SK-N-SH (cell line): ENCODE results near the gene DGKI. TPM values are rescaled to one million over a fixed set of nuclear protein-coding genes. Genes with fewer than 3 reads are reported as not detected.

ENCODE experiments used
- CTCF ChIA-PET: fragments of 300-600, 350-600 bp; formaldehyde crosslinking; extraction: SDS; loops from one replicate; lab custom pipeline; 2021; lab: Yijun Ruan, JAX
- POLR2A ChIA-PET: fragments of 350-600 bp; sonication (Branson Sonifier 250); formaldehyde crosslinking; extraction: SDS; loops from one replicate; lab custom pipeline; 2020; ENCODE audit warnings: antibody characterized with exemption, inconsistent platforms; lab: Yijun Ruan, JAX
- DNase-seq: peaks from one replicate; pipeline ENCODE4 v3.0.0; 2012
- H2AFZ ChIP-seq: fragments of 200-600 bp; sonication (generic); 2 replicates; pipeline ENCODE4 v1.8.1; 2016; ENCODE audit warnings: antibody characterized with exemption, mild to moderate bottlenecking, low read depth
- H3F3A ChIP-seq: fragments of 200-600 bp; sonication (generic); replicated peaks from 2 replicates; pipeline ENCODE3; 2016; ENCODE audit warnings: antibody characterized with exemption, mild to moderate bottlenecking; ENCODE audit not compliant: insufficient read depth
- H3K27ac ChIP-seq, 2 experiments: fragments of 200-500 bp in 1 of 2; fragments of 200-600 bp in 1 of 2; sonication (Bioruptor generic) in 1 of 2; sonication (generic), shearing (Covaris generic) in 1 of 2; 2 replicates each; pipeline versions ENCODE4 v1.5.1 to v1.6.1; 2014 to 2016; ENCODE audit warnings: low read depth in 2 of 2, inconsistent platforms in 1 of 2, low read length in 1 of 2, mild to moderate bottlenecking in 1 of 2, mixed read lengths in 1 of 2
- H3K27me3 ChIP-seq: fragments of 200-600 bp; sonication (generic), shearing (Covaris generic); 2 replicates; pipeline ENCODE4 v1.6.1; 2016; ENCODE audit warnings: mixed run types; ENCODE audit not compliant: insufficient read depth
- H3K36me3 ChIP-seq, 2 experiments: fragments of 200-500 bp in 1 of 2; fragments of 200-600 bp in 1 of 2; sonication (Bioruptor generic) in 1 of 2; sonication (generic) in 1 of 2; replicated peaks in 1 of 2; 2 replicates each; pipeline versions ENCODE3 to v1.5.1; 2014 to 2016; ENCODE audit warnings: low read length in 1 of 2, mild to moderate bottlenecking in 1 of 2; ENCODE audit not compliant: insufficient read depth in 2 of 2, control insufficient read depth in 1 of 2
- H3K4me1 ChIP-seq, 2 experiments: fragments of 200-500 bp in 1 of 2; fragments of 200-600 bp in 1 of 2; sonication (Bioruptor generic) in 1 of 2; sonication (generic), shearing (Covaris generic) in 1 of 2; 2 replicates each; pipeline versions ENCODE4 v1.5.1 to v1.6.1; 2014 to 2016; ENCODE audit warnings: low read depth in 1 of 2, low read length in 1 of 2, mixed run types in 1 of 2; ENCODE audit not compliant: insufficient read depth in 2 of 2, control insufficient read depth in 1 of 2
- H3K4me2 ChIP-seq: fragments of 200-600 bp; sonication (generic), shearing (Covaris generic); 2 replicates; pipeline ENCODE4 v1.6.1; 2017; ENCODE audit warnings: mixed run types
- H3K4me3 ChIP-seq, 2 experiments: fragments of 200-500 bp in 1 of 2; fragments of 200-600 bp in 1 of 2; sonication (Bioruptor generic) in 1 of 2; sonication (generic), shearing (Covaris generic) in 1 of 2; 2 replicates each; pipeline versions ENCODE4 v1.5.1 to v1.8.1; 2014 to 2016; ENCODE audit warnings: low read depth in 2 of 2, inconsistent platforms in 1 of 2, low read length in 1 of 2, mild to moderate bottlenecking in 1 of 2, mixed read lengths in 1 of 2, moderate library complexity in 1 of 2
- H3K79me2 ChIP-seq: fragments of 200-600 bp; sonication (generic); 2 replicates; pipeline ENCODE4 v1.8.1; 2017; ENCODE audit warnings: mild to moderate bottlenecking; ENCODE audit not compliant: insufficient read depth
- H3K9ac ChIP-seq: fragments of 200-600 bp; sonication (generic); 2 replicates; pipeline ENCODE4 v1.6.1; 2017; ENCODE audit warnings: mixed run types
- H3K9me2 ChIP-seq: fragments of 200-600 bp; sonication (generic); 2 replicates; pipeline ENCODE4 v1.6.1; 2017; ENCODE audit warnings: mixed run types
- H3K9me3 ChIP-seq: fragments of 200-600 bp; sonication (generic); 2 replicates; pipeline ENCODE4 v1.6.1; 2017; ENCODE audit warnings: mixed run types, mild to moderate bottlenecking, moderate library complexity
- H4K20me1 ChIP-seq: fragments of 200-600 bp; sonication (generic); 2 replicates; pipeline ENCODE4 v1.6.1; 2017; ENCODE audit warnings: mild to moderate bottlenecking, mixed run types; ENCODE audit not compliant: insufficient read depth
- EZH2phosphoT487 ChIP-seq: fragments of 200-600 bp; sonication (generic); IDR thresholded peaks from 2 replicates; pipeline ENCODE4 v1.6.1; 2017; ENCODE audit warnings: low read depth, mixed run types, mild to moderate bottlenecking, antibody characterized with exemption, moderate library complexity, borderline replicate concordance
- FOSL2 ChIP-seq: IDR thresholded peaks from 2 replicates; pipeline ENCODE4 v1.4.0; 2012; ENCODE audit warnings: low read depth, mild to moderate bottlenecking, moderate library complexity, borderline replicate concordance
- IRF3 ChIP-seq: fragments of 150-350 bp; IDR thresholded peaks from 2 replicates; pipeline ENCODE4 v1.6.1; 2016; ENCODE audit warnings: mild to moderate bottlenecking, low read depth, low read length
- MAX ChIP-seq: IDR thresholded peaks from 2 replicates; pipeline ENCODE4 v1.4.0; 2012; ENCODE audit warnings: low read depth
- MXI1 ChIP-seq: IDR thresholded peaks from 2 replicates; pipeline ENCODE4 v1.6.1; 2012; ENCODE audit warnings: mild to moderate bottlenecking, low read depth, low read length, improper control_type of control experiment
- NRF1 ChIP-seq: IDR thresholded peaks from 2 replicates; pipeline ENCODE4 v1.6.1; 2012; ENCODE audit warnings: low read depth, mild to moderate bottlenecking, low read length
- RAD21 ChIP-seq: IDR thresholded peaks from 2 replicates; pipeline ENCODE4 v1.6.1; 2012; ENCODE audit warnings: mild to moderate bottlenecking, low read length
- RCOR1 ChIP-seq: fragments of 150-350 bp; IDR thresholded peaks from 2 replicates; pipeline ENCODE4 v1.6.1; 2017; ENCODE audit warnings: antibody characterized with exemption, low read length
- RFX5 ChIP-seq: IDR thresholded peaks from 2 replicates; pipeline ENCODE4 v1.6.1; 2012; ENCODE audit warnings: mild to moderate bottlenecking, improper control_type of control experiment, low read length
- SIN3A ChIP-seq: IDR thresholded peaks from 2 replicates; pipeline ENCODE4 v1.6.1; 2012; ENCODE audit warnings: low read depth, mild to moderate bottlenecking, low read length, moderate library complexity, borderline replicate concordance
- USF2 ChIP-seq: fragments of 150-350 bp; IDR thresholded peaks from 2 replicates; pipeline ENCODE4 v1.6.1; 2017; ENCODE audit warnings: antibody characterized with exemption, low read length, low read depth, borderline replicate concordance
- YY1 ChIP-seq: IDR thresholded peaks from 2 replicates; pipeline ENCODE4 v1.4.0; 2012; ENCODE audit warnings: low read depth, mild to moderate bottlenecking
- ZBTB33 ChIP-seq: IDR thresholded peaks from 2 replicates; pipeline ENCODE4 v1.4.0; 2012; ENCODE audit warnings: low read depth, borderline replicate concordance
- WGBS: methylation state at CpG from one replicate; pipeline ENCODE4 v1.1.6; 2017; ENCODE audit warnings: low lambda C conversion rate; 5-methylcytosine and 5-hydroxymethylcytosine counted together
- polyA plus RNA-seq, 3 experiments: library from polyadenylated mRNA; depleted of rRNA; stranded (reverse); fragments of >200 nt; gene quantifications; 2 replicates each; pipeline ENCODE4 v1.2.3, GENCODE V29; 2012

Gene DGKI
- polyA plus RNA-seq, 1 of the 3 experiments (the other 2 are of a cell fraction), result 1.3 TPM

GRCh38 chr7:137755427-137755826 is 91.3 kb downstream of the DGKI start:
- Histone ChIP-seq H3K9ac (no peak overlapping the region), H3K36me3 (no peaks in the 10 kb centered on the region), H3K4me2 (no peak overlapping the region), H4K20me1 (no peaks in the 10 kb centered on the region), H3K27me3 (no peaks in the 10 kb centered on the region), H3K4me3 (no peak overlapping the region), H3K4me1 (peaks cover 20 to 35% of the 10 kb centered on the region in 2 experiments; a peak in 3 of 4 replicates), H3K9me2 (no peaks in the 10 kb centered on the region), H3F3A (peaks cover 15% of the 10 kb centered on the region), H3K79me2 (no peaks in the 10 kb centered on the region), H2AFZ (no peak overlapping the region), H3K9me3 (no peaks in the 10 kb centered on the region), H3K27ac (peak overlapping the region; percentile 29 to 86; a peak in 3 of 4 replicates)
- POLR2A ChIA-PET, result no interaction called here
- WGBS, result 82% methylated on average over 4 of the region's 4 CpGs
- TF ChIP-seq RCOR1 (no peak), RFX5 (no peak), IRF3 (no peak), EZH2phosphoT487 (no peak), YY1 (no peak), FOSL2 (no peak), USF2 (no peak)
- DNase-seq, result no peak
- CTCF ChIA-PET, result interaction anchor here (1.1 to 1.8 kb wide), 4 partner anchors 13 to 99 kb away, joined by 3 to 5 read pairs (median 4); no protein-coding TSS in a partner anchor

GRCh38 chr7:137753948-137754851 is 92.6 kb downstream of the DGKI start:
- Histone ChIP-seq H3K9me3 (no peaks in the 10 kb centered on the region), H3K79me2 (no peaks in the 10 kb centered on the region), H3F3A (peaks cover 15% of the 10 kb centered on the region), H3K27me3 (no peaks in the 10 kb centered on the region), H3K4me2 (no peak overlapping the region), H3K9ac (no peak overlapping the region), H3K4me1 (peaks cover 20 to 26% of the 10 kb centered on the region in 2 experiments; a peak in 3 of 4 replicates), H2AFZ (no peak overlapping the region), H4K20me1 (no peaks in the 10 kb centered on the region), H3K9me2 (no peaks in the 10 kb centered on the region), H3K27ac (peak overlapping the region; percentile 66 to 86; a peak in 2 of 4 replicates), H3K4me3 (no peak overlapping the region), H3K36me3 (no peaks in the 10 kb centered on the region)
- no peak for DNase-seq
- no peak for TF ChIP-seq RAD21
- TF ChIP-seq FOSL2, result no peak
- no peak for TF ChIP-seq NRF1
- no peak for TF ChIP-seq MAX
- no peak for TF ChIP-seq IRF3
- TF ChIP-seq USF2, result no peak
- TF ChIP-seq SIN3A, result no peak
- no peak for TF ChIP-seq MXI1
- TF ChIP-seq ZBTB33, result no peak
- WGBS, result 71% methylated on average over 10 of the region's 11 CpGs
- ChIA-PET POLR2A (no interaction called here), CTCF (interaction anchor here (1.1 to 1.8 kb wide), 4 partner anchors 14 to 98 kb away, joined by 3 to 5 read pairs (median 4); no protein-coding TSS in a partner anchor)
